ENCODE data around the gene TMPRSS9. TPM values are rescaled to one million over a fixed set of nuclear protein-coding genes. Genes with fewer than 3 reads are reported as not detected.

Gene TMPRSS9
- total and polyA plus RNA-seq, 9 donors, result 0.05 to 0.51 (median 0.19) TPM; not detected in 1

- H3K36me3 ChIP-seq, result no peaks in the 10 kb centered on the region
- 0 to 1% (median 1%) methylated on average over 53 to 77 of the region's 77 CpGs for WGBS, 3 donors
Measured at GRCh38 chr19:2427429-2428320, 67.6 kb downstream of the TMPRSS9 start, which contains the start of gene TIMM13. TIMM13 (minus strand) TSS chr19:2427586; CDS start chr19:2427533, 53 bp downstream.

DNA sequence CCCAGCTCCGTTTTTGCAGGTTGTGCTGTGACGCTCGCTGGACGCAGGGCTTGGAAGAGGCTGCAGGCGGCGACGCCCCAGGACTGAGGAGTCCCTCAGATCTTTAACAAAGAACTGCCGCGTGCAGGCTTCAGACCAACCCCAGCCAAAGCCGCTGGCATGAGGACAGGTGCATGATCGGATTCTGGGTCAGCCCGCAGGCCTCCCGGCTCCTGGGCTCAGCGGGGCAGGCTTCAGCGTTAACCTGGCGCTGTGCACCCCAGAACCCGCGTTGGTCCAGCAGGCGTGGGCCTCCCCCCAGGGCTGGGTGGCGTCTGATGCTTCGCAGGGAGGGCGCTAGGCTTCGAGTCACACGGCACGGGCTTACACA is 68.2 kb downstream of the TMPRSS9 start:
- Histone ChIP-seq H3K9me3 (no peaks in the 10 kb centered on the region), H3K36me3 (no peaks in the 10 kb centered on the region), H3K4me1 (ENCODE audit: insufficient read depth) (peaks cover 19% of the 10 kb centered on the region), H3K27me3 (no peaks in the 10 kb centered on the region), H3K4me3 (peak overlapping the region; percentile 96), H3K27ac (peak overlapping the region in 1 of 2 donors; percentile 99)
- no peak for TF ChIP-seq POLR2A (IDR thresholded peaks at IDR 0.05)
- TF ChIP-seq CTCF (IDR thresholded peaks at IDR 0.05), result no peak
- TF ChIP-seq EP300 (IDR thresholded peaks at IDR 0.05), result no peak
- intact Hi-C loops (cut with DNase I), result no loop called here
- 31 to 52% (median 36%) methylated on average over 19 to 25 of the region's 25 CpGs for WGBS, 3 donors
- peak in 3 of 5 donors; percentile 57 to 60 (median 58) for DNase-seq

More at GRCh38 chr19:2427429-2428320, 67.6 kb downstream of the TMPRSS9 start, which contains the start of gene TIMM13:
- peaks cover 22% of the 10 kb centered on the region for H3K4me1 ChIP-seq (ENCODE audit: insufficient read depth)
- H3K27me3 ChIP-seq, result no peaks in the 10 kb centered on the region
- TF ChIP-seq CTCF (IDR thresholded peaks at IDR 0.05), result no peak
- no peak for TF ChIP-seq EP300 (IDR thresholded peaks at IDR 0.05)
- TF ChIP-seq POLR2A (IDR thresholded peaks at IDR 0.05), result peak; percentile 21
- intact Hi-C loops (cut with DNase I), result no loop called here
- H3K9me3 ChIP-seq, result no peaks in the 10 kb centered on the region
- DNase-seq, result peak; percentile 96 to 98 (median 97)
- H3K4me3 ChIP-seq, result peak within 1 kb of the TSS; percentile 96
- H3K27ac ChIP-seq, result peak within 1 kb of the TSS; percentile 99

- no peaks in the 10 kb centered on the region for H3K27me3 ChIP-seq
- H3K27ac ChIP-seq, result no peak overlapping the region
- H3K9me3 ChIP-seq, result no peaks in the 10 kb centered on the region
- no peaks in the 10 kb centered on the region for H3K36me3 ChIP-seq
- H3K4me3 ChIP-seq, result no peak overlapping the region
- 74 to 82% (median 75%) methylated on average over 33 to 37 of the region's 37 CpGs for WGBS, 3 donors
- peak in 1 of 5 donors; percentile 40 for DNase-seq
- intact Hi-C loops (cut with DNase I), result no loop called here
- H3K4me1 ChIP-seq (ENCODE audit: insufficient read depth), result peaks cover 15% of the 10 kb centered on the region
- TF ChIP-seq POLR2A (IDR thresholded peaks at IDR 0.05) (no peak), EP300 (IDR thresholded peaks at IDR 0.05) (no peak), CTCF (IDR thresholded peaks at IDR 0.05) (no peak)
Measured at GRCh38 chr19:2428756-2429711, 69.0 kb downstream of the TMPRSS9 start.

DNA sequence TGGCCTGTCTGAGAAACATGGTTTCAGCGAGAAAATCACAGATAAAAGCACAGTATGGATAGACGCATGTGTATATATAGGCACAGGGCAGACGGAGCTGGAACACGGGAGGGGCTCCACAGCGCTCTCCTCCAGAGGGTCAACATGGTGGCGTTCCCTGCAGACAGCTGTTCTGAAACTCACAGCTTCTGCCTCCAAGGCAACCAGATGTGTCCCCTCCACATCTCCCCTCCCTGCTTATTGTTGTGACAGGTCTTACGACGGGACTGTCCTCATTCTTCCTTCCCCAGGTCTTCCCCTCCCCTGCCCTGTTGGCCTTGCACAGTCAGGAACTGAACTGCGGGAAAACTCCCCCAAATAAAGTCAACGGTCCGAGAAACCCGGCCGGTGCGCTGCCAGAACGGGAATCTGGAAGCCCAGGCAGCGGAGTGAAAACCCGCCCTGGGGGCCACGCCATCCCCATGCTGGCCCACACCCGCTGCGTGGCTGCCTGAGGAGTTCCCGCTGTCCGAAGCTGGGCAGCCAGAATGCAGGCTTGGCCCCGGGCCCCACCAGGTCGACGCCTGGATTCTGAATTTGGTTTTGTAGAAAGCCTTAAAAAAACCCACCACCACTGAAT is 70.0 kb downstream of the TMPRSS9 start:
- no peaks in the 10 kb centered on the region for H3K36me3 ChIP-seq
- H3K4me3 ChIP-seq, result no peak overlapping the region
- no peak overlapping the region for H3K27ac ChIP-seq
- H3K27me3 ChIP-seq, result no peaks in the 10 kb centered on the region
- WGBS, 3 donors, result 72 to 77% (median 75%) methylated on average over 25 of the region's 25 CpGs
- TF ChIP-seq CTCF (IDR thresholded peaks at IDR 0.05) (no peak), POLR2A (IDR thresholded peaks at IDR 0.05) (no peak), EP300 (IDR thresholded peaks at IDR 0.05) (no peak)
- no peak for DNase-seq
- intact Hi-C loops (cut with DNase I), result no loop called here
- H3K9me3 ChIP-seq, result no peaks in the 10 kb centered on the region
- H3K4me1 ChIP-seq (ENCODE audit: insufficient read depth), result peaks cover 10% of the 10 kb centered on the region

Data from ovary (tissue), 9 donors.